ENCODE measurements around the gene CNBP. TPM values are rescaled to one million over a fixed set of nuclear protein-coding genes. Genes with fewer than 3 reads are reported as not detected.

Gene CNBP
- total and polyA plus RNA-seq, 2 of the 4 experiments (the other 2 are of a cell fraction) = 217 to 223 TPM

DNA sequence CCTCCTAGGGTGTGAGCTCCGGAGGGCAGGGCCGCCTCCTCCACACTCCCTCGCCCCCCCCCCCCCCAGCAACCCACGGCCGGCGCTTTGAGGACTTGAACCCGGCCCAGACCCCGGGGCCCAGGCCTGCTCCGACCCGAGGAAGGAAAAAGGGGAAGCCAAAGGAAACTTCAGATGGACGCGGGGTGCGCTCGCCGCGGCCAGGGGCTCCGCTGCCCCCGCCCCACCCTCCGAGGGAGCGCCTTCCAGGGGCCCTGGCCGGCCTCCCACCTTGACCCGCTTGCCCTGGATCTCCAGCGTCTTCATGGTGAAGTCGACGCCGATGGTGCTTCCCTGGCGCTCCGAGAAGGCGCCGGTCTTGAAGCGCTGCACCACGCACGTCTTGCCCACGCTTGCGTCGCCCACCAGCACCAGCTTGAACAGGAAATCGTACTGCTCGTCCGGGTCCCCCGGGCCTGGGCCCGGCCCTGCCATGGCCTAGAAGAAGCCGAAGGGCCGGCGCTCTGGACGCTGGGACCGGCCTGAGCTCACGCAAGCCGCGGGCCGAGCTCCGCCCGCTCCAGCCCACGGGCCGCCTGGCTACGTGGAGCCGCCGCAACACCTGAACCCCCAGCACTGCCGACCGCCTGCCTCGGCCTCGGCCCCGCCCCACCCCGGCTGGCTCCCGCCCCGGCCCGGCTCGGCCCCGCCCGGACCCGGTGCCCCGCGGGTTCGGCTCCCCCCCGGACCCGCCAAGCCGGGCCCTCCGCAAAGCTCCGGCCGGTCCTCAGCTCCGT, 62.5 kb downstream of the CNBP start (continued):
- TF ChIP-seq, protein P1, sequence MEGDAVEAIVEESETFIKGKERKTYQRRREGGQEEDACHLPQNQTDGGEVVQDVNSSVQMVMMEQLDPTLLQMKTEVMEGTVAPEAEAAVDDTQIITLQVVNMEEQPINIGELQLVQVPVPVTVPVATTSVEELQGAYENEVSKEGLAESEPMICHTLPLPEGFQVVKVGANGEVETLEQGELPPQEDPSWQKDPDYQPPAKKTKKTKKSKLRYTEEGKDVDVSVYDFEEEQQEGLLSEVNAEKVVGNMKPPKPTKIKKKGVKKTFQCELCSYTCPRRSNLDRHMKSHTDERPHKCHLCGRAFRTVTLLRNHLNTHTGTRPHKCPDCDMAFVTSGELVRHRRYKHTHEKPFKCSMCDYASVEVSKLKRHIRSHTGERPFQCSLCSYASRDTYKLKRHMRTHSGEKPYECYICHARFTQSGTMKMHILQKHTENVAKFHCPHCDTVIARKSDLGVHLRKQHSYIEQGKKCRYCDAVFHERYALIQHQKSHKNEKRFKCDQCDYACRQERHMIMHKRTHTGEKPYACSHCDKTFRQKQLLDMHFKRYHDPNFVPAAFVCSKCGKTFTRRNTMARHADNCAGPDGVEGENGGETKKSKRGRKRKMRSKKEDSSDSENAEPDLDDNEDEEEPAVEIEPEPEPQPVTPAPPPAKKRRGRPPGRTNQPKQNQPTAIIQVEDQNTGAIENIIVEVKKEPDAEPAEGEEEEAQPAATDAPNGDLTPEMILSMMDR (conservative IDR thresholded peaks at IDR 0.05; ENCODE audit: low read depth, low read length) = no peak
- no peak for TF ChIP-seq SMC3 (IDR thresholded peaks at IDR 0.05; ENCODE audit: low read depth, low read length)
- TF ChIP-seq RAD21 (IDR thresholded peaks at IDR 0.05; ENCODE audit: low read length) = no peak
- TF ChIP-seq RCOR1 (IDR thresholded peaks at IDR 0.05; ENCODE audit: insufficient replicate concordance, low read length) = no peak
